Neural cell (in vitro differentiated cells): ENCODE results near the gene GABRD. TPM values are rescaled to one million over a fixed set of nuclear protein-coding genes. Genes with fewer than 3 reads are reported as not detected.

ENCODE experiments used
- H2AFZ ChIP-seq: fragments of 200-600, 300-800 bp; sonication (generic), shearing (Covaris generic); 2 replicates; pipeline ENCODE4 v1.6.0; 2014; ENCODE audit warnings: low read depth, mild to moderate bottlenecking, antibody characterized with exemption, low read length, moderate library complexity
- H3F3A ChIP-seq: fragments of 200-600 bp; shearing (Covaris generic); 2 replicates; pipeline ENCODE4 v1.6.1; 2016; ENCODE audit warnings: mild to moderate bottlenecking, moderate library complexity, mixed read lengths, antibody characterized with exemption, low read length; ENCODE audit not compliant: insufficient read depth, poor library complexity, severe bottlenecking
- H3K27ac ChIP-seq: fragments of 200-600, 300-800 bp; sonication (generic), shearing (Covaris generic); 2 replicates; pipeline ENCODE4 v1.5.1; 2014; ENCODE audit warnings: mild to moderate bottlenecking, low read length, moderate library complexity
- H3K27me3 ChIP-seq: fragments of 300-800, 200-600 bp; sonication (generic), shearing (Covaris generic); 2 replicates; pipeline ENCODE4 v1.6.0; 2014; ENCODE audit warnings: mild to moderate bottlenecking, low read depth, low read length, moderate library complexity; ENCODE audit not compliant: insufficient read depth
- H3K36me3 ChIP-seq: fragments of 300-800, 200-600 bp; sonication (generic), shearing (Covaris generic); 2 replicates; pipeline ENCODE4 v1.5.1; 2014; ENCODE audit warnings: mild to moderate bottlenecking, antibody characterized with exemption, low read length, moderate library complexity; ENCODE audit not compliant: insufficient read depth
- H3K4me2 ChIP-seq: fragments of 300-800, 200-600 bp; sonication (generic), shearing (Covaris generic); 2 replicates; pipeline ENCODE4 v1.6.0; 2014; ENCODE audit warnings: mild to moderate bottlenecking, low read length
- H3K4me3 ChIP-seq: fragments of 300-800, 200-600 bp; sonication (generic), shearing (Covaris generic); 2 replicates; pipeline ENCODE4 v1.5.1; 2014; ENCODE audit warnings: mild to moderate bottlenecking, low read length, moderate library complexity
- H3K79me2 ChIP-seq: fragments of 200-600 bp; shearing (Covaris generic); replicated peaks from 2 replicates; pipeline ENCODE4 v1.6.0; 2014; ENCODE audit warnings: mild to moderate bottlenecking, low read length, moderate library complexity; ENCODE audit not compliant: insufficient read depth
- H3K9ac ChIP-seq: fragments of 300-800, 200-600 bp; sonication (generic), shearing (Covaris generic); 2 replicates; pipeline ENCODE4 v1.6.1; 2016; ENCODE audit warnings: mild to moderate bottlenecking, low read length, mixed read lengths
- H3K9me2 ChIP-seq: fragments of 200-600 bp; shearing (Covaris generic); 2 replicates; pipeline ENCODE4 v1.6.1; 2016; ENCODE audit warnings: mild to moderate bottlenecking, low read length, mixed read lengths; ENCODE audit not compliant: insufficient read depth
- H3K9me3 ChIP-seq: fragments of 200-600, 300-800 bp; sonication (generic), shearing (Covaris generic); 2 replicates; pipeline ENCODE4 v1.6.1; 2016; ENCODE audit warnings: mild to moderate bottlenecking, mixed run types, low read length, moderate library complexity, mixed read lengths
- H4K20me1 ChIP-seq: fragments of 200-600 bp; shearing (Covaris generic); 2 replicates; pipeline ENCODE4 v1.6.1; 2016; ENCODE audit warnings: mild to moderate bottlenecking, mixed run types; ENCODE audit not compliant: insufficient read depth
- CTCF ChIP-seq: fragments of 450-650 bp; IDR thresholded peaks from 2 replicates; pipeline ENCODE4 v1.5.1; 2014; ENCODE audit warnings: antibody characterized with exemption, mild to moderate bottlenecking, moderate library complexity; ENCODE audit not compliant: poor library complexity, severe bottlenecking
- EP300 ChIP-seq: fragments of 450-650 bp; conservative IDR thresholded peaks from 2 replicates; pipeline ENCODE4 v1.6.1; 2014; ENCODE audit warnings: antibody characterized with exemption, mild to moderate bottlenecking, moderate library complexity; ENCODE audit not compliant: poor library complexity, severe bottlenecking
- EZH2 ChIP-seq: fragments of 200-600, 300-800 bp; shearing (Covaris generic), sonication (generic); IDR thresholded peaks from 2 replicates; pipeline ENCODE4 v1.6.1; 2014; ENCODE audit warnings: antibody characterized with exemption, low read length, borderline replicate concordance, mild to moderate bottlenecking; ENCODE audit not compliant: insufficient read depth, poor library complexity, severe bottlenecking
- MXI1 ChIP-seq: fragments of 450-650 bp; conservative IDR thresholded peaks from 2 replicates; pipeline ENCODE4 v1.6.1; 2014; ENCODE audit warnings: antibody characterized with exemption, mild to moderate bottlenecking; ENCODE audit not compliant: poor library complexity, severe bottlenecking
- POLR2AphosphoS5 ChIP-seq: IDR thresholded peaks from 2 replicates; pipeline ENCODE4 v1.6.1; 2012
- RAD21 ChIP-seq: fragments of 450-650 bp; conservative IDR thresholded peaks from 2 replicates; pipeline ENCODE4 v1.6.1; 2014; ENCODE audit warnings: antibody characterized with exemption, mild to moderate bottlenecking, moderate library complexity
- REST ChIP-seq: IDR thresholded peaks from 2 replicates; pipeline ENCODE4 v1.6.1; 2012; ENCODE audit warnings: borderline replicate concordance
- SMC3 ChIP-seq: fragments of 450-650 bp; conservative IDR thresholded peaks from 2 replicates; pipeline ENCODE4 v1.6.1; 2014; ENCODE audit warnings: antibody characterized with exemption, mild to moderate bottlenecking, moderate library complexity; ENCODE audit not compliant: poor library complexity
- TAF1 ChIP-seq: IDR thresholded peaks from 2 replicates; pipeline ENCODE4 v1.6.1; 2012; ENCODE audit warnings: low read depth
- polyA plus RNA-seq: library from polyadenylated mRNA; depleted of rRNA; stranded (reverse); fragments of >200 nt; gene quantifications from 2 replicates; pipeline ENCODE4 v1.2.3, GENCODE V29; 2014

GABRD gene
- polyA plus RNA-seq, 1 donor from 2014 or later, result 0.85 TPM

GRCh38 chr1:1997576-1997975 lies 21.6 kb upstream of the GABRD start:
- no peak for TF ChIP-seq CTCF

GRCh38 chr1:2000432-2000831 lies 18.7 kb upstream of the GABRD start:
- no peaks in the 10 kb centered on the region for H3K9me3 ChIP-seq
- TF ChIP-seq EP300, result no peak
- TF ChIP-seq POLR2AphosphoS5, result no peak
- TF ChIP-seq MXI1, result no peak
- no peak for TF ChIP-seq SMC3
- TF ChIP-seq RAD21, result no peak
- no peak for TF ChIP-seq CTCF
- no peak for TF ChIP-seq EZH2
- TF ChIP-seq REST, result no peak
- no peak for TF ChIP-seq TAF1
- H3K27ac ChIP-seq, result no peak overlapping the region
- no peak overlapping the region for H3K9ac ChIP-seq
- H3K4me2 ChIP-seq, result no peak overlapping the region
- H3K27me3 ChIP-seq, result no peaks in the 10 kb centered on the region
- H3F3A ChIP-seq, result no peaks in the 10 kb centered on the region
- no peaks in the 10 kb centered on the region for H3K79me2 ChIP-seq
- no peaks in the 10 kb centered on the region for H4K20me1 ChIP-seq
- no peak overlapping the region for H2AFZ ChIP-seq
- H3K36me3 ChIP-seq, result no peaks in the 10 kb centered on the region
- no peak overlapping the region for H3K4me3 ChIP-seq
- H3K9me2 ChIP-seq, result no peaks in the 10 kb centered on the region

More at GRCh38 chr1:1997576-1997975, 21.6 kb upstream of the GABRD start:
- Histone ChIP-seq H3K36me3 (no peaks in the 10 kb centered on the region), H3K9me3 (no peaks in the 10 kb centered on the region), H2AFZ (no peak overlapping the region), H3K79me2 (no peaks in the 10 kb centered on the region), H3K4me2 (no peak overlapping the region), H3K27ac (no peak overlapping the region), H4K20me1 (no peaks in the 10 kb centered on the region), H3K4me3 (no peak overlapping the region), H3K9me2 (no peaks in the 10 kb centered on the region), H3F3A (no peaks in the 10 kb centered on the region), H3K27me3 (no peaks in the 10 kb centered on the region), H3K9ac (no peak overlapping the region)
